Activated CD4-positive, alpha-beta T cell treated with anti-CD3 and anti-CD28 coated beads, Interleukin-2, Interleukin-4, amounts not matched to agents 100 ng/mL and 50 ng/mL, durations not matched to agents 16 hours and 8 hours (primary cell): ENCODE data around the gene CD274.
A peak's percentile ranks its signal among the peaks of the same experiment; 100 is the strongest.
"Not testable (repeated sequence)": the region's sequence is repeated elsewhere in the genome, so short reads cannot be mapped to it uniquely, and the experiment has no call there.

ENCODE experiments used
- DNase-seq: peaks from one replicate; pipeline ENCODE4 v3.0.0-alpha.2; 2020; ENCODE audit warnings: low spot score

Gene CD274

GRCh38 chr9:5450359-5451091, at the start of gene CD274:
Gene CD274, plus strand, starts transcription at chr9:5450542. Its CDS starts 5,572 bp downstream, at chr9:5456114.
- DNase-seq = peak; percentile 92

- DNase-seq = no peak
Observed at GRCh38 chr9:5402217-5402616, 48.1 kb upstream of the CD274 start.

GRCh38 chr9:5408596-5408995, 41.7 kb upstream of the CD274 start:
- no peak for DNase-seq

- no peak for DNase-seq
Observed at GRCh38 chr9:5416953-5417352, 33.4 kb upstream of the CD274 start.

GRCh38 chr9:5418481-5418880, 31.9 kb upstream of the CD274 start:
- DNase-seq = no peak

- DNase-seq = no peak
Observed at GRCh38 chr9:5419987-5420386, 30.4 kb upstream of the CD274 start.

GRCh38 chr9:5421163-5421562, 29.2 kb upstream of the CD274 start:
- no peak for DNase-seq

- DNase-seq = no peak
Observed at GRCh38 chr9:5422276-5422675, 28.1 kb upstream of the CD274 start.

GRCh38 chr9:5425006-5425628, 25.2 kb upstream of the CD274 start:
- DNase-seq = peak; percentile 45

- no peak for DNase-seq
Observed at GRCh38 chr9:5427005-5427404, 23.3 kb upstream of the CD274 start.

- DNase-seq = no peak
Observed at GRCh38 chr9:5428172-5428571, 22.2 kb upstream of the CD274 start.

GRCh38 chr9:5428794-5429528, 21.4 kb upstream of the CD274 start:
- DNase-seq = no peak

GRCh38 chr9:5429873-5430564, 20.3 kb upstream of the CD274 start:
- no peak for DNase-seq

- no peak for DNase-seq
Observed at GRCh38 chr9:5430912-5431311, 19.4 kb upstream of the CD274 start.

- not testable (repeated sequence) for DNase-seq
Observed at GRCh38 chr9:5432890-5433289, 17.5 kb upstream of the CD274 start.

GRCh38 chr9:5433328-5433727, 17.0 kb upstream of the CD274 start:
- not testable (repeated sequence) for DNase-seq

- not testable (repeated sequence) for DNase-seq
Observed at GRCh38 chr9:5433841-5434810, 16.2 kb upstream of the CD274 start.

GRCh38 chr9:5435912-5436311, 14.4 kb upstream of the CD274 start:
- DNase-seq = no peak

- DNase-seq = no peak
Observed at GRCh38 chr9:5436441-5436840, 13.9 kb upstream of the CD274 start.

GRCh38 chr9:5437254-5438216, 12.8 kb upstream of the CD274 start, which contains the start of gene PLGRKT:
Gene PLGRKT, minus strand, starts transcription at chr9:5437925. Its CDS starts 5,948 bp downstream, at chr9:5431977.
- DNase-seq = peak; percentile 97
